GM20000 (cell line): ENCODE results near the gene ATG16L2.
"Not testable (repeated sequence)": the region's sequence is repeated elsewhere in the genome, so short reads cannot be mapped to it uniquely, and the experiment has no call there.

Experiments
- DNase-seq: peaks from one replicate; pipeline ENCODE4 v3.0.0; 2012; ENCODE audit warnings: low spot score
- TF ChIP-seq, protein P1 (sequence below): IDR thresholded peaks from 2 replicates; pipeline ENCODE4 v1.5.1; 2012; ENCODE audit warnings: mild to moderate bottlenecking, control low read depth; ENCODE audit errors: extremely low read depth, missing control alignments

Gene ATG16L2

DNA sequence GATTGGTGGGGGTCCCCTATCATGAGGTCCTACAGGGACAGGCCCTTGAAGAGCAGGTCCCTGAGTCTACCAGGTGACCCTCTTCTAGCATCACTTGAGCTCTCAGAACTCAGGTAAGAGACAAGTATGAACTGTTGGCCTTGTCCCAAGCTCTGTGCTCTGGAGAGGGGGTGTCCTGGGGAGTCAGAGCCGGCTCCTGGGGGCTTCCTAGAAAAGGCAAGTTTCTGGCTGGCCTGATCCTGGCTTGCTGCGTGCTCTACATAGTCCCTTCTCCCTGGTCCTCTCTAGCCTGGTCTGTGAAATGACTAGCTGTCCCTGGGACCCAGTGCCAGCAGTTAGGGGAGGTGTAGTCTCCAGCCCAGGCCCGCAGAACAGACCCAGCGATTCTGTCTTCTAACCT is 11.4 kb downstream of the ATG16L2 start:
- DNase-seq = no peak
- TF ChIP-seq, protein P1, sequence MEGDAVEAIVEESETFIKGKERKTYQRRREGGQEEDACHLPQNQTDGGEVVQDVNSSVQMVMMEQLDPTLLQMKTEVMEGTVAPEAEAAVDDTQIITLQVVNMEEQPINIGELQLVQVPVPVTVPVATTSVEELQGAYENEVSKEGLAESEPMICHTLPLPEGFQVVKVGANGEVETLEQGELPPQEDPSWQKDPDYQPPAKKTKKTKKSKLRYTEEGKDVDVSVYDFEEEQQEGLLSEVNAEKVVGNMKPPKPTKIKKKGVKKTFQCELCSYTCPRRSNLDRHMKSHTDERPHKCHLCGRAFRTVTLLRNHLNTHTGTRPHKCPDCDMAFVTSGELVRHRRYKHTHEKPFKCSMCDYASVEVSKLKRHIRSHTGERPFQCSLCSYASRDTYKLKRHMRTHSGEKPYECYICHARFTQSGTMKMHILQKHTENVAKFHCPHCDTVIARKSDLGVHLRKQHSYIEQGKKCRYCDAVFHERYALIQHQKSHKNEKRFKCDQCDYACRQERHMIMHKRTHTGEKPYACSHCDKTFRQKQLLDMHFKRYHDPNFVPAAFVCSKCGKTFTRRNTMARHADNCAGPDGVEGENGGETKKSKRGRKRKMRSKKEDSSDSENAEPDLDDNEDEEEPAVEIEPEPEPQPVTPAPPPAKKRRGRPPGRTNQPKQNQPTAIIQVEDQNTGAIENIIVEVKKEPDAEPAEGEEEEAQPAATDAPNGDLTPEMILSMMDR = no peak

DNA sequence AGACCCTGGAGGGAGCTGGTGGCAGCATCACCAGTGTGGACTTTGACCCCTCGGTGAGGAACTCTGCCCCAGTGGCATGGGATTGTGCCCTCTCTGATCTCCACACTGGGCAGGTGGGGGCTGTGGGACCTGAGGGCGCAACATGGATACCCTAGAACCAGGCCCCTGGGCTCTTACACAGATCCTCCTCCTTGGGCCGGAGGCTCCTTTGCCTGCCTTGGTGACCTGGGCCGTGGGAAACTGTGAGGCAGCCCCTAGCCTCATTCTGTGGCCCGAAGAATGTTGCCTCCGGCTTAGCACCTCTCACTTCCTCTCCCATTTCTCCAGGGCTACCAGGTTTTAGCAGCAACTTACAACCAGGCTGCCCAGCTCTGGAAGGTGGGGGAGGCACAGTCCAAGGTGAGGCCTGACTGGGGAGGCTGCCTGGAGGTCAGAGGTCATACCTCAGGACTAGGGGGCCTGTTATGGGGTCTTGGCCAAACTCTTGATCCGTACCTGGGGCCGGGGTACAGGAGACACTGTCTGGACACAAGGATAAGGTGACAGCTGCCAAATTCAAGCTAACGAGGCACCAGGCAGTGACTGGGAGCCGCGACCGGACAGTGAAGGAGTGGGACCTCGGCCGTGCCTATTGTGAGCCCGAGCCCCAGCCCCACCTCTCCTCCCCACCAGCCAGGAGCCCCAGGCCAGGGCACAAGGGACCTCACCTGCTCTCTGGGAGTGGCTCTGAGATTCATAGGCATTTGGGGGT is 12.2 kb downstream of the ATG16L2 start:
- DNase-seq = no peak
- TF ChIP-seq, protein P1 = no peak

DNA sequence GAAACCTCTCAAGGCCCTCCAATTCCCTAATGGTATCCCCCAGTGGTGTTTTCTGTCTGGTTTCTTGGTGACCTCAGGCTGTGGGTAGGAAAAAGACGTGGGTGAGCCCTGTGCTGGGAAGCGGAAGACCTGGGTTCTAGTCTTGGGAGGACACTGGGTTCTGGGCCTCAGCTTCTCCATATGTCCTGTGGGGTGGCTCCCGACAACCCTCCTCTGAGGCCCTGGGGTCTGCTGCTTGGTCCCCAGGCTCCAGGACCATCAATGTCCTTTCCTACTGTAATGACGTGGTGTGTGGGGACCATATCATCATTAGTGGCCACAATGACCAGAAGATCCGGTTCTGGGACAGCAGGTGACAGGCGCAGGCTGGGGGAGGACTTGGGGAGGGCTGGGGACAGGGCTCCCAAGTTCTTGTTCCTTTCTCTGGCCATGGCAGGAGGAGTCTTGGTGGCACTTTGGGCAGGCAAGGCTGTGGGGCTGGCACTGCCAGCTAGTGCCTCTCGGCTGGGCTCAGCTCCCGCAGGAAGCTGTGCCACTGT is 12.8 kb downstream of the ATG16L2 start:
- no peak for DNase-seq
- TF ChIP-seq, protein P1 = no peak

DNA sequence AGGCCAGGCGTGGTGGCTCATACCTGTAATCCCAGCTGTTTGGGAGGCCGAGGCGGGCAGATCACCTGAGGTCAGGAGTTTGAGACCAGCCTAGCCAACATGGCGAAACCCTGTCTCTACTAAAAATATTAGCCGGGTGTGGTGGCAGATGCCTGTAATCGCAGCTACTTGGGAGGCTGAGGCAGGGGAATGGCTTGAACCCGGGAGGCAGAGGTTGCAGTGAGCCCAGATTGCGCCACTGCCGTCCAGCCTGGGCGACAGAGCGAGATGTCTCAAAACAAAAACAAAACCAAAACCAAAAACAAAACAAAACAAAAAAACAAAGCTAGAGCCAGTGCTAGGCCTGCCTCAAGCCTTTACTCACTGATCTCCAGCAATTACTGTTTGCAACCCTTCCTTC is 13.4 kb downstream of the ATG16L2 start:
- not testable (repeated sequence) for DNase-seq

DNA sequence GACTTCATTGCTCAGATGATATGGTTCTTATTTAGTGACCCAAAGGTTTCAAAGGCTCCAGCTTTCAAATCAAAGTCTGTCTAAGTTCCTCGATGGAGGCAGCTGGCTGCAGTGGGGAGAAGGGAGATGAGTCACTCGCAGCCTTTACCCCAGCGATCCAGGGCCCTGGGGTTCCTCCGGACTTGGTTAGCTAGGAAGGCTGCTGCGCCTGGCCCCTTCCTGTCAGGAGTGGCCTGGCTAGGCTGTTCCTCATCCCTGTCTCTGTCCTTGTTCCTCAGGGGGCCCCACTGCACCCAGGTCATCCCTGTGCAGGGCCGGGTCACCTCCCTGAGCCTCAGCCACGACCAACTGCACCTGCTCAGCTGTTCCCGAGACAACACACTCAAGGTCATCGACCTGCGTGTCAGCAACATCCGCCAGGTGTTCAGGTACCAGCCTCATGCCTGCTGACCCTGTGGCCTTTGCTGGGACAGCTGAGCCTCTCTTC is 13.9 kb downstream of the ATG16L2 start:
- TF ChIP-seq, protein P1 = no peak

DNA sequence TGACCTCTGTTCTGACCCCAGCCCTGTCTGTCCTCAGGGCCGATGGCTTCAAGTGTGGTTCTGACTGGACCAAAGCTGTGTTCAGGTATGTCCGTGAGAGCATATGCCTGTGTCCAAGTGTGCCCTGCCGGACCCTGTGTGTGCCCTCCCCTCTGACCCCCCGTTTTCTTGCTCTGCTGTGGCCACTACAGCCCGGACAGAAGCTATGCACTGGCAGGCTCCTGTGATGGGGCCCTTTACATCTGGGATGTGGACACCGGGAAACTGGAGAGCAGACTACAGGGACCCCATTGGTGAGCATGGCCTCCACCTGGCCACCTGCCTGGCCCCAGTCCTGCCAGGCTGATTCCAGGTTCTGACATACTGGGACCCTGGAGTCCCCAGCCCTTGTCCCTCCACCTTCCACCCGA is 14.5 kb downstream of the ATG16L2 start:
- no peak for DNase-seq
- TF ChIP-seq, protein P1 = no peak

More for the DNA sequence above, 13.9 kb downstream of the ATG16L2 start:
- no peak for DNase-seq

DNA sequence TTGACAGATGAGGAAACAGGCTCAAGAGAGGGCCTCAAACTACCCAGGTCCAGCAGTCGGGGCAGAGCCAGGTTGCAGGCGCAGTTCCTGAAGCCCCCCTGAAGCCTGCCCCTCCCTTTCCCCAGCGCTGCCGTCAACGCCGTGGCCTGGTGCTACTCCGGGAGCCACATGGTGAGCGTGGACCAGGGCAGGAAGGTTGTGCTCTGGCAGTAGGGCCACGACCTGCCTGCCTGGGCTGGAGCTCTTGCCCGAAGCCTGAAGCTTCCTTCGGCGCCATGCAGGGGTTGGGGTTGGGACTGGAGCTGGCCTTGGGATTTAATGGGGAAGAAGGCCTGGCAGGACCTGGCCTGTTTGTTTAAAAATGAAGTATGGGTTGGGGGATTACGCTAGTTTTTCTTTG is 15.0 kb downstream of the ATG16L2 start:
- TF ChIP-seq, protein P1 = no peak
- DNase-seq = no peak
